Fibroblast of villous mesenchyme (primary cell): Measurements from ENCODE around the gene THOC5. TPM values are rescaled to one million over a fixed set of nuclear protein-coding genes. Genes with fewer than 3 reads are reported as not detected.

ENCODE experiments used
- DNase-seq: peaks from one replicate; pipeline ENCODE4 v3.0.0-alpha.2; 2010; ENCODE audit warnings: low read depth
- H3K4me3 ChIP-seq: 2 replicates; pipeline ENCODE4 v1.5.1; 2011; ENCODE audit warnings: low read depth, mild to moderate bottlenecking, low read length
- CTCF ChIP-seq: IDR thresholded peaks from 2 replicates; pipeline ENCODE4 v1.5.1; 2012; ENCODE audit warnings: low read depth, mild to moderate bottlenecking, low read length; ENCODE audit not compliant: insufficient read depth
- total RNA-seq: library from RNA; depleted of rRNA; stranded (reverse); fragments of >200 nt; gene quantifications from 2 replicates; pipeline ENCODE4 v1.2.3, GENCODE V29; 2012

Gene THOC5
- total RNA-seq, 1 donor, result 37.6 TPM

GRCh38 chr22:29584975-29585374 lies 31.4 kb upstream of the THOC5 start:
- DNase-seq, result no peak
- TF ChIP-seq CTCF, result no peak
- H3K4me3 ChIP-seq, result no peak overlapping the region

GRCh38 chr22:29581799-29582198 lies 28.2 kb upstream of the THOC5 start:
- peak overlapping the region; percentile 78 for H3K4me3 ChIP-seq

GRCh38 chr22:29580200-29580810 lies 26.7 kb upstream of the THOC5 start:
- H3K4me3 ChIP-seq, result peak overlapping the region; percentile 78
- no peak for DNase-seq
- TF ChIP-seq CTCF, result no peak

More at GRCh38 chr22:29581799-29582198, 28.2 kb upstream of the THOC5 start:
- DNase-seq, result no peak
- no peak for TF ChIP-seq CTCF

GRCh38 chr22:29578462-29579200 lies 25.1 kb upstream of the THOC5 start:
- TF ChIP-seq CTCF, result no peak

GRCh38 chr22:29574762-29575450 lies 21.3 kb upstream of the THOC5 start:
- no peak for DNase-seq
- no peak for TF ChIP-seq CTCF
- no peak overlapping the region for H3K4me3 ChIP-seq

More at GRCh38 chr22:29578462-29579200, 25.1 kb upstream of the THOC5 start:
- no peak overlapping the region for H3K4me3 ChIP-seq
- DNase-seq, result no peak

GRCh38 chr22:29570912-29571549 lies 17.5 kb upstream of the THOC5 start:
- no peak for DNase-seq
- no peak for TF ChIP-seq CTCF
- no peak overlapping the region for H3K4me3 ChIP-seq
